Nucleus accumbens (tissue), 56 donors: ENCODE results near the gene GSK3B.

Source experiments
- DNase-seq, 56 donors: peaks; one replicate each; lab custom pipeline; 2025; lab: John Stamatoyannopoulos, UW

Gene GSK3B

GRCh38 chr3:119794401-119794800 lies 299.8 kb downstream of the GSK3B start:
- DNase-seq: no peak

GRCh38 chr3:119792270-119792669 lies 302.0 kb downstream of the GSK3B start:
- no peak for DNase-seq

- DNase-seq: no peak
Observed at GRCh38 chr3:119790369-119790768, 303.9 kb downstream of the GSK3B start.

- no peak for DNase-seq
Observed at GRCh38 chr3:119786409-119786808, 307.8 kb downstream of the GSK3B start.

- no peak for DNase-seq
Observed at GRCh38 chr3:119783883-119784282, 310.4 kb downstream of the GSK3B start.

- no peak for DNase-seq
Observed at GRCh38 chr3:119783255-119783654, 311.0 kb downstream of the GSK3B start.

- no peak for DNase-seq
Observed at GRCh38 chr3:119782460-119782859, 311.8 kb downstream of the GSK3B start.

GRCh38 chr3:119781330-119782198 lies 312.7 kb downstream of the GSK3B start, which contains the start of gene NR1I2:
TSS of gene NR1I2 (plus strand) at chr3:119782101.
- DNase-seq: no peak

- no peak for DNase-seq
Observed at GRCh38 chr3:119779731-119780383, 314.4 kb downstream of the GSK3B start.

- no peak for DNase-seq
Observed at GRCh38 chr3:119778811-119779210, 315.4 kb downstream of the GSK3B start.

- no peak for DNase-seq
Observed at GRCh38 chr3:119778176-119778575, 316.1 kb downstream of the GSK3B start.

GRCh38 chr3:119776304-119776703 lies 317.9 kb downstream of the GSK3B start:
- DNase-seq: no peak

- no peak for DNase-seq
Observed at GRCh38 chr3:119774444-119774843, 319.8 kb downstream of the GSK3B start.
